GM06990 (cell line): ENCODE measurements around the gene RBMS1.

Experiments used
- DNase-seq: peaks from one replicate; pipeline ENCODE4 v3.0.0-alpha.2; 2011; ENCODE audit not compliant: insufficient read length; ENCODE audit errors: extremely low read depth
- H3K27me3 ChIP-seq: replicated peaks from 2 replicates; pipeline ENCODE4 v1.6.0; 2011; ENCODE audit warnings: low read length; ENCODE audit not compliant: control insufficient read depth, insufficient read depth
- H3K36me3 ChIP-seq: 2 replicates; pipeline ENCODE4 v1.5.1; 2011; ENCODE audit warnings: low read length; ENCODE audit not compliant: control insufficient read depth, insufficient read depth
- H3K4me3 ChIP-seq: replicated peaks from 2 replicates; pipeline ENCODE4 v1.5.1; 2011; ENCODE audit warnings: low read depth, mild to moderate bottlenecking, control low read depth, low read length
- CTCF ChIP-seq: IDR thresholded peaks from 2 replicates; pipeline ENCODE4 v1.5.1; 2011; ENCODE audit warnings: low read length, control low read depth, mild to moderate bottlenecking, inconsistent platforms; ENCODE audit not compliant: insufficient read depth, poor library complexity, severe bottlenecking

Gene RBMS1

GRCh38 chr2:160239436-160239835 is 254.2 kb downstream of the RBMS1 start:
- H3K27me3 ChIP-seq: no peaks in the 10 kb centered on the region; the same call in 1 of the 2 replicates
- no peak for TF ChIP-seq CTCF
- no peaks in the 10 kb centered on the region for H3K36me3 ChIP-seq
- no peak for DNase-seq
- no peak overlapping the region for H3K4me3 ChIP-seq

GRCh38 chr2:160238392-160238791 is 255.2 kb downstream of the RBMS1 start:
- TF ChIP-seq CTCF: no peak
- no peaks in the 10 kb centered on the region; the same call in 1 of the 2 replicates for H3K27me3 ChIP-seq
- no peak overlapping the region for H3K4me3 ChIP-seq
- DNase-seq: no peak
- H3K36me3 ChIP-seq: no peaks in the 10 kb centered on the region

- TF ChIP-seq CTCF: no peak
- H3K27me3 ChIP-seq: no peaks in the 10 kb centered on the region; the same call in 1 of the 2 replicates
- no peak overlapping the region for H3K4me3 ChIP-seq
- H3K36me3 ChIP-seq: no peaks in the 10 kb centered on the region
- DNase-seq: no peak
Observed at GRCh38 chr2:160232905-160233475, 260.6 kb downstream of the RBMS1 start.

- no peaks in the 10 kb centered on the region for H3K27me3 ChIP-seq
- DNase-seq: no peak
- no peaks in the 10 kb centered on the region for H3K36me3 ChIP-seq
- no peak for TF ChIP-seq CTCF
- no peak overlapping the region for H3K4me3 ChIP-seq
Observed at GRCh38 chr2:160229591-160229990, 264.0 kb downstream of the RBMS1 start.

GRCh38 chr2:160228141-160228917 is 265.3 kb downstream of the RBMS1 start:
- no peaks in the 10 kb centered on the region for H3K27me3 ChIP-seq
- H3K36me3 ChIP-seq: no peaks in the 10 kb centered on the region
- DNase-seq: no peak
- no peak overlapping the region for H3K4me3 ChIP-seq
- TF ChIP-seq CTCF: no peak
